ENCODE measurements around the gene ZNF862.

The ZNF862 gene

DNA sequence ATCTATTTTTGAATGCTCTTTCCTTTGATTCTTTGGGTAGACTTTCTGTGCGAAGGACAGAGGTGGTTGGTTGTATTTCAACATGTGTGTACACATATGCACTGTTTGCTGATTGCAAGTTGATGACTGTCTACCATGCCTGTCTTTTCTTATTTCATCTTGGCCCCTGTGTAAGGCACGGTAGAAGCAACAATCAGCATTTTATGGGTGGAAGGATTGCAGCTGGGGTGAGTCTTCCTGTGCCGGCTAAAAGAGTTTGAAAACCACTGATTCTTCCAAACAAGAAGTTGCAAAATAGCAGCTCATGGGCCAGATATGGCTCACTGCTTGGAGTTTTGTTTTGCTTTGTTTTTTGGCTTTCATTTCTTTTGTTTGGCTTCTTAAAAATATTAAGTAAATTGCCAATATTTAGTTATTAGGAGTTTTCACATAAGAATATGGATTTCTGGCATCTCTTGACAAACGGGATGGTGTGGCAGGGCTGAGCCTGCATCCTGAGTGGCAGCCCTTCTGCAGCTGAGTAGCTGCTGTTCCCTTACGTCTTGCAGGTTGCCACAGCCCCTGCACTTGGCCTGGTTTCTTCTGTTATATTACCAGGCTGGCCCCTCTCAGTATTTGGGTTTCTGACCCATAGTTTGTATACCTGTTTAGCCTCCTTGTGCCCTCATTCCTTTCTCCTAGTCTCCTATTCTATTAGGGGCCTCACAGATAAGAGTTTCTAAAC lies 7.2 kb downstream of the ZNF862 start:
- DNase-seq (ENCODE audit: low read depth in 2 of 2): no peak

GRCh38 chr7:149846021-149846420 lies 7.8 kb downstream of the ZNF862 start:
- DNase-seq (ENCODE audit: low read depth in 2 of 2): no peak

DNA sequence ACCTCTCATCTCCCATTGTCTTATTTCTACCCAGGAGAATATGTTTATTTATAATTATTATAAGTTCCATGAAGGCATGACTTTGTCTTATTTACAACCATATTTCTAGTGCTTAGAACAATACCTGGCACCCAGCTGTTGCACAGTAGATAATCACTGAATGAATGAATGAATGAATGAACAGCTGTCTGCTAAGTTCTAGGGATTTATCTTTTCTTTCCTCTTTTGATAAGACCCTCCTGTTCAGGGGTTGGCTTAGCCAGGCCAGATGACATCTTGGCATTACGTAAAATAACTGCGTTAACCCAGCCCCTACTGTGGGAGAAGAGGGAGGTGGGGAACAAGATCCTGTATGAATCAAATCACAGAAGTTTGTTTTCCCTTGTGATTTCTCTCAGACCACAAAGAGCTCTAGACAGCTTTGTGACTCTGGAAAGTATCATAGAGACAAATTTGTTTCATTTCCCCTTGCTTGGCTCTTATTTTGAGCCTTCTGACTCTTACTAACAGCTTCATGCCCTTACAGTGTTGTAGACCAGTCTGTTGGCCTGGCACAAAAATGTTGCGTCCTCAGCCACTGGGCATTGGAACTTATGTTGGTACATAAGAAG lies 8.4 kb downstream of the ZNF862 start:
- no peak for DNase-seq (ENCODE audit: low read depth in 2 of 2)

DNA sequence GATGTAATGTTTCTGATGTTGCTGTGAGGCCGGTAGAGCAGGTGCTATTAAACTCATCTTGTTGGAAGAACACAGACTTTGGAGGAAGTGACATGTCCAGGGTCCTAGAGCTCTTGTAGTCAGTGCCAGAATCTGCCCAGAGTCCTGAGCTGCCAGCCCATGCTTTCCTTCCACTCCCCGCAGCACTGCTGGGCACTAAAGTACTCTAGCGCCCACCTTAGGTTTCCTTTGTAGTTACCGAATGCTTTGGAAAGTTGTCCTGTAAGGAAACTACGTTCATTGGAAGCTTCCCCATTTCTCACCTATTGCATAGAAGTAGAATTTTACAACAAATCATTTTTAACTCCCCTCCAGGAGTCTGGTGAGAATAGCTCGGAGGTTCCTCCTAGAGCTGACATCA lies 11.0 kb downstream of the ZNF862 start:
- no peak for DNase-seq (ENCODE audit: low read depth in 2 of 2)

- DNase-seq (ENCODE audit: low read depth in 2 of 2): no peak
These were observed 11.9 kb downstream of the ZNF862 start for GRCh38 chr7:149850007-149850594.

DNA sequence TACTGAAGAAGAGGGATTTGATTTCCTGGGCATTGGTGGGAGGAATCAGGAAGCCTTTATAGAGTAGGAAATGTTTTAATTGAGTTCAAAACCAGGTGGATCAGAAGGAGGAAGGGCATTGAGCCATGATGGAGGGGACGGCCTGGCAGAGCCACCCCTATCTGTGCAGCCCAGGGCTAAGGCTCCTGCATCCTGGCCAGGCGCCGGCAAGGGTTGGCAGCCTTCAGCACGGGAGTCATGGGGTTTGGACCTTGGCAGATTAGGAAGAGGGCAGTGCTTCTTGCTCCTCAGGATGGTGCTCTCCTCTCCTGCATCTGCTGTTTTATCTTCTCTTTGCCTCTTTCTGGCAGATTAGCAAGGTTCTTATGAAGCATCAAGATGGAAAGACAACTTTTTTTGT lies 12.5 kb downstream of the ZNF862 start:
- DNase-seq (ENCODE audit: low read depth in 2 of 2): no peak

GRCh38 chr7:149851449-149851848 lies 13.3 kb downstream of the ZNF862 start:
- DNase-seq (ENCODE audit: low read depth in 2 of 2): no peak

DNA sequence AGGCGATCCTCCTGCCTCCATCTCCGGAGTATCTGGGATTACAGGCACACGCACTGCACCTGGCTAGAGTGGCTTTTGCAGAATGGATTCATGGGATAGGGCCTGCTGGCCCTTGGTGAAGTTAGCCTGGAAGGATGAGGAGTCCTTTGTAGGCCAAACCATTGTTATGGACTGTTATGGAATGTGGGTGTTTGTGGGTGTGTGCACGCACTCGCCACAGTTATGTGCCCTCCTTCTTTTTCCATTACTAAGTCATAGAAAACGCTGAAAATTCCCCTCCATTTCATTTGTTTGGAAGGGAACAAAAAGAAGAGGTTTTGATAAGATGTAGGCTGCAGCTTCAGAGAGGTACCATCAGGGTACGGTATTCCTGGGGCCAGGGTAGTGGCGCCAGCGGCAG lies 15.0 kb downstream of the ZNF862 start:
- DNase-seq (ENCODE audit: low read depth in 2 of 2): no peak

DNA sequence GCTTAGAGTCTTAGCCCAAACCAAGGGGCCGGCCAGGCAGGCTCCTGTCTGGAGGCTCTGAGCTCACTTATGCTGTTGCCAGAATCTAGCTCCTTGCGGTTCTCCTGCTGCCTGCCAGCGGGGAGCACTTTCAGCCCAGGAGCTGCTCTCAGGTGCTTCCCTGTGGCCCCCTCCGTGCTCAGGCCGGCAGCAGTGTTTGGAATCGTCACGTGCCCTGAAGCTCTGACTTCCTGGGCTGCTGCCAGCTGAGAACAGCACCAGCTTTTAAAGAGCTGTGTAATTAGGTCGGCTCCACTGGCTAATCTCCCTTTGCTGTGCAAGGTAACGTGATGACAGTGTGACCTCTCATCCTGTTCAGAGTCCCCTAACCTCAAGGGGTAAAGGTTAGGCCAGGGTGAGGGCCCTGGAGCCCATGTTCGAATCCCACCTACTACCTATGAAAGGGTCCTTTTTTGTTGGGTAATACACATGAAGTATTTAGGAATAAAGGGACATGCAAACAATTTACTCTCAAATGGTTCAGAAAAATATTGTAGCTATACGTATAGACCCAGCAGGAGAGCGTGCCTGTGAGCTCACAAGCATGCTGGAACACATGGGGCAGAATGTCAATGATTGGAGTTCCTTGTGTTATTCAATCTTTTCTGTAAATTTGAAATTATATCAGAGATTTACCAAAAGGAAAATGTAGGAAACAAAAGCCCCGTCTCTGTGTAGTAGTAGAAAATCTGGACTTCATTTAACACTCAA lies 16.6 kb downstream of the ZNF862 start:
- DNase-seq (ENCODE audit: low read depth in 2 of 2): no peak

GRCh38 chr7:149855361-149856305 lies 17.5 kb downstream of the ZNF862 start:
- DNase-seq (ENCODE audit: low read depth in 2 of 2): no peak

GRCh38 chr7:149856583-149856982 lies 18.4 kb downstream of the ZNF862 start:
- DNase-seq (ENCODE audit: low read depth in 2 of 2): no peak

DNA sequence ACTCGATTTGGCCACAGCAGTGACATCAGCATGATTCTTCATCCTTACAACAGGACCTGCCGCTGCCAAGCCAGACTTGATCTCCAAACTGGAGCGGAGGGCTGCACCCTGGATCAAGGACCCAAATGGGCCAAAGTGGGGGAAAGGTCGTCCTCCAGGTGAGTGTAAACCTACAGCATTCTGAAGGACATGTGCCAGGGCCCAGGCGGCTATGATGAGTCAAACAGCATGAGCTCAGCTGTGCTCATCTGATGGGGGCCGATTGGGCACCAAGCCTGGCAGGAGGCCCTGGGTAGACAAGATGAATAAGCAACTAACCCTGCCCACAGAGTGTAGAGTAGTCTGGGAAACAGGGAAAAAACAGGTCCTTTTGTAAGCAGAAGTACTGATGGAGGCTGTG lies 21.2 kb downstream of the ZNF862 start:
- DNase-seq (ENCODE audit: low read depth in 2 of 2): no peak

GRCh38 chr7:149859876-149860275 lies 21.7 kb downstream of the ZNF862 start:
- DNase-seq (ENCODE audit: low read depth in 2 of 2): no peak

DNA sequence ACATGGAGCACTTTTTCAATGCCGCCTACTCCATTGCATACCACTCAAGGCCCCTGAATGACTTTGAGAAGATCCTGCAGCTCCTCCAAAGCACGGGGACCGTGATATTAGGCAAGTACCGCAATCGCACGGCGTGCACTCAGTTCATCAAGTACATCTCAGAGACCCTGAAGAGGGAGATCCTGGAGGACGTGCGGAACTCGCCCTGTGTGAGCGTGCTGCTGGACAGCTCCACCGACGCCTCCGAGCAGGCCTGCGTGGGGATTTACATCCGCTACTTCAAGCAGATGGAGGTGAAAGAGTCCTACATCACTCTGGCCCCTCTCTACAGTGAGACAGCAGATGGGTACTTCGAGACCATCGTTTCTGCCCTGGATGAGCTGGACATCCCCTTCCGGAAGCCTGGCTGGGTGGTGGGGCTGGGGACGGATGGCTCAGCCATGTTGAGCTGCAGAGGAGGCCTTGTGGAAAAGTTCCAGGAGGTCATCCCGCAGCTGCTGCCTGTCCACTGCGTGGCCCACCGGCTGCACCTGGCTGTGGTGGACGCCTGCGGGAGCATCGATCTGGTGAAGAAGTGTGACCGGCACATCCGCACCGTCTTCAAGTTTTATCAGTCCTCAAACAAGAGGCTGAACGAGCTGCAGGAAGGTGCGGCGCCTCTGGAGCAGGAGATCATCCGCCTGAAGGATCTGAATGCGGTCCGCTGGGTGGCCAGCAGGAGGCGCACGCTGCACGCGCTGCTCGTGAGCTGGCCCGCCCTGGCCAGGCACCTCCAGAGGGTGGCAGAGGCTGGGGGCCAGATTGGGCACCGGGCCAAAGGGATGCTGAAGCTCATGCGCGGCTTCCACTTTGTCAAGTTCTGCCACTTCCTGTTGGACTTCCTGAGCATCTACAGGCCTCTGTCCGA lies 22.9 kb downstream of the ZNF862 start:
- no peak for DNase-seq (ENCODE audit: low read depth in 2 of 2)

DNA sequence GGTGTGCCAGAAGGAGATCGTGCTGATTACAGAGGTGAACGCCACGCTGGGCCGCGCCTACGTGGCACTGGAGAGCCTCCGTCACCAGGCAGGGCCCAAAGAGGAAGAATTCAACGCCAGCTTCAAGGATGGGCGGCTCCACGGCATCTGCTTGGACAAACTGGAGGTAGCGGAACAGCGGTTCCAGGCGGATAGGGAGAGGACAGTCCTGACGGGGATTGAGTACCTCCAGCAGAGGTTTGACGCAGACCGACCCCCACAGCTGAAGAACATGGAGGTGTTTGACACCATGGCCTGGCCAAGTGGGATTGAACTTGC lies 23.5 kb downstream of the ZNF862 start:
- no peak for DNase-seq (ENCODE audit: low read depth in 2 of 2)

- DNase-seq (ENCODE audit: low read depth in 2 of 2): no peak
These were observed 24.0 kb downstream of the ZNF862 start for GRCh38 chr7:149862156-149862555.

GRCh38 chr7:149863500-149863899 lies 25.3 kb downstream of the ZNF862 start:
- no peak for DNase-seq (ENCODE audit: low read depth in 2 of 2)

- no peak for DNase-seq (ENCODE audit: low read depth in 2 of 2)
These were observed 25.8 kb downstream of the ZNF862 start for GRCh38 chr7:149864023-149864422.

- no peak for DNase-seq (ENCODE audit: low read depth in 2 of 2)
These were observed 26.6 kb downstream of the ZNF862 start for GRCh38 chr7:149864751-149865150.

DNA sequence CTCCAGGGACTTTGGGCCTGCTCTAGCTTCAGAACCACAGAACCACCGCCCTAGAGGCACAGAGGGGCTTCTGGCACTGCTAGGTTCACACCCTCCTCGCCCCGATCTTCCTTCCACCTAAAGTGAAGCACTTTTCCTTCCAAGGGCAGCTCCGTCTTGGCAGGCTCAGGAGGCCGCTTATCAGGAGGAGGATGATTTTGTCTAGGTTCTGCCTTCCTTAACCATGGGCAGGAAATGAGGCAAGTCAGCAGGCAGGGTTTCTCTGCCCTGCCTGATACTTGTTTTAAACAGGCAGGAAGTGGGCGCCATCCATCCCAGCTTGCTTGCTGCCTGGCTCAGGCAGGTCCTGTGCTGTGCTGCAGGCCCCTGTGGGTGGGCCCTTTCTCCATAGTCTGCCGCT lies 27.3 kb downstream of the ZNF862 start:
- peak in 1 of 2 donors; percentile 51 for DNase-seq (ENCODE audit: low read depth in 2 of 2)
